HepG2 (cell line): ENCODE data around the gene DNAAF3. TPM values are rescaled to one million over a fixed set of nuclear protein-coding genes. Genes with fewer than 3 reads are reported as not detected.
A peak's percentile ranks its signal among the peaks of the same experiment; 100 is the strongest.

ENCODE experiments used
- CBX5 ChIP-seq: sonication (generic); formaldehyde crosslinking; IDR thresholded peaks from 2 replicates; pipeline ENCODE4 v1.4.0; 2020; ENCODE audit warnings: missing genetic modification reagents, borderline replicate concordance
- DBP ChIP-seq: sonication (generic); formaldehyde crosslinking; IDR thresholded peaks from 2 replicates; pipeline ENCODE4 v1.4.0; 2020; ENCODE audit warnings: missing genetic modification reagents; ENCODE audit errors: not compliant biosample characterization
- ETV5 ChIP-seq: IDR thresholded peaks from 2 replicates; pipeline ENCODE4 v1.6.1; 2018; ENCODE audit warnings: missing biosample characterization, missing genetic modification reagents, inconsistent platforms, borderline replicate concordance
- FOSL1 ChIP-seq: sonication (generic); formaldehyde crosslinking; IDR thresholded peaks from 2 replicates; pipeline ENCODE4 v1.9.0; 2021; ENCODE audit warnings: missing genetic modification reagents, borderline replicate concordance
- FOXA3 ChIP-seq: IDR thresholded peaks from 2 replicates; pipeline ENCODE4 v1.6.1; 2016; ENCODE audit warnings: missing genetic modification reagents, missing compliant biosample characterization
- GATAD2A ChIP-seq: IDR thresholded peaks from 2 replicates; pipeline ENCODE4 v1.6.1; 2016
- HNF1B ChIP-seq: sonication (generic); formaldehyde crosslinking; IDR thresholded peaks from 2 replicates; pipeline ENCODE4 v1.5.1; 2020; ENCODE audit warnings: mild to moderate bottlenecking, moderate library complexity, missing genetic modification reagents
- NFIB ChIP-seq: sonication (generic); formaldehyde crosslinking; IDR thresholded peaks from 2 replicates; pipeline ENCODE4 v1.9.0; 2021; ENCODE audit warnings: missing genetic modification reagents, mild to moderate bottlenecking, borderline replicate concordance
- SALL2 ChIP-seq: sonication (generic); formaldehyde crosslinking; IDR thresholded peaks from 2 replicates; pipeline ENCODE4 v1.8.1; 2023; ENCODE audit warnings: mild to moderate bottlenecking, missing genetic modification reagents, inconsistent platforms
- TAF1 ChIP-seq: sonication (generic); formaldehyde crosslinking; IDR thresholded peaks from 2 replicates; pipeline ENCODE4 v1.4.0; 2020; ENCODE audit warnings: missing genetic modification reagents
- ZNF260 ChIP-seq: sonication (generic); formaldehyde crosslinking; IDR thresholded peaks from 2 replicates; pipeline ENCODE4 v1.4.0; 2020; ENCODE audit warnings: missing genetic modification reagents, low read depth, mild to moderate bottlenecking, borderline replicate concordance
- ZNF337 ChIP-seq: sonication (generic); formaldehyde crosslinking; IDR thresholded peaks from 2 replicates; pipeline ENCODE4 v1.5.1; 2020; ENCODE audit warnings: missing genetic modification reagents, low read depth, mild to moderate bottlenecking, borderline replicate concordance
- ZNF776 ChIP-seq: sonication (generic); formaldehyde crosslinking; IDR thresholded peaks from 2 replicates; pipeline ENCODE4 v1.4.0; 2020; ENCODE audit warnings: mild to moderate bottlenecking, missing genetic modification reagents
- polyA plus RNA-seq, 8 experiments: library from polyadenylated mRNA; depleted of rRNA in 3 of 8; stranded (reverse) in 7 of 8; unstranded in 1 of 8; fragments of >200 nt; fragmentation: Illumina TruSeq in 4 of 8; extraction: Trizol in 4 of 8; gene quantifications; 2 replicates each; pipeline versions ENCODE4 v1.2.1 to v1.2.3, GENCODE V29; 2011 to 2016; ENCODE audit warnings: low read depth in 4 of 8, missing spikeins in 1 of 8, mixed read lengths in 1 of 8; ENCODE audit not compliant: insufficient read depth in 1 of 8
- total RNA-seq, 5 experiments: library from RNA; depleted of rRNA; stranded (reverse); fragments of >200 nt; fragmentation: Illumina TruSeq; extraction: Trizol; gene quantifications; 2 replicates each; pipeline ENCODE4 v1.2.3, GENCODE V29; 2016; ENCODE audit warnings: low read depth in 1 of 5
- TF ChIP-seq, protein P1 (sequence below), 2 experiments: sonication (generic) in 1 of 2; formaldehyde crosslinking in 1 of 2; IDR thresholded peaks; 2 replicates each; pipeline versions ENCODE4 v1.6.1 to v1.9.0; 2014 to 2022; ENCODE audit warnings: antibody characterized with exemption in 1 of 2, borderline replicate concordance in 1 of 2, inconsistent platforms in 1 of 2, low read depth in 1 of 2, missing genetic modification reagents in 1 of 2
- TF ChIP-seq, protein P2 (sequence below): sonication (generic); formaldehyde crosslinking; IDR thresholded peaks from 2 replicates; pipeline ENCODE4 v1.5.0; 2020; ENCODE audit warnings: mild to moderate bottlenecking, missing genetic modification reagents
- TF ChIP-seq, protein P3 (sequence below): IDR thresholded peaks from 2 replicates; pipeline ENCODE4 v1.6.1; 2016

Gene DNAAF3
- total and polyA plus RNA-seq, 2 of the 13 experiments (the other 11 are each of a cell fraction or from before 2014, with no cell fraction given) = 0.30 to 0.40 TPM

DNA sequence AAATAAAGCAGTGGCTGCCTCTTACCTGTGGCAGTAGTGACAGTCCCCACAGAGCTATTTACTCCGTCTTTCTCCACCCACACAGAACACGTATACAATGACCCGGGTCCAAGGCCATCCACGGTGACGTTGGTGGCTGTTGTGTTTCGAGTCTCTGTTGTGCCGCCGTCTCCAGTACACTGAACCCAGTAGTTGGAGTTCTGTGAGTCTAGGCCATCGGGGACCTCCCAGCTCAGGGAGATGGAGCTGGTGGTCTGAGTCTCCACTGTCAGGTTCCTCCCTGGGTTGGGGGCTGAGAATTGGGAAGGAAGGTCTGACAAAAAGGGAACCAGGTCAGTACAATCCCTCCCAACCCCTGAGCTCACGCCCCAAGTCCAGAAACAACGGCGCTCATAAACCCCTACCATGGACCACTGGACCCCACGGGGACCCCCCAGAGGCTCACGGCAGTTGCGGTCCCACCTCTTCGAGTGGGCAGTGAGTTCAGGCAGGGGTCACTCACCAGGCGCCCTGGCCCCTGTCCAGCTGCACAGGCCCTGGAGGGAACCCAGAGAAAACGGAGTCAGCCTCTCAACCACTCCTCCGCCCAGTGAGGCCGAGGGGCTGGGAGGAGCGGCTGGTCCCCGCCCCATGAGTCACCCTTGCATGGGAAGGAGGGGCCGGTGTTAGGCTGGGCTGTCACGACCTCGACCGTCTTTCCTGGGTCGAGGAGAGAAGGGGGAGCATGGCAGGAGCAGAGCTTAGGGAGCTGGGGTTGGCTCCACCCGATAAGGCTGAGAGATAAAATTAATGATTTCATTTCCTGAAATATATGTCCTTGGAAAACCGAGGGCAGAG, 40.5 kb upstream of the DNAAF3 start (continued):
- TF ChIP-seq, protein P1, sequence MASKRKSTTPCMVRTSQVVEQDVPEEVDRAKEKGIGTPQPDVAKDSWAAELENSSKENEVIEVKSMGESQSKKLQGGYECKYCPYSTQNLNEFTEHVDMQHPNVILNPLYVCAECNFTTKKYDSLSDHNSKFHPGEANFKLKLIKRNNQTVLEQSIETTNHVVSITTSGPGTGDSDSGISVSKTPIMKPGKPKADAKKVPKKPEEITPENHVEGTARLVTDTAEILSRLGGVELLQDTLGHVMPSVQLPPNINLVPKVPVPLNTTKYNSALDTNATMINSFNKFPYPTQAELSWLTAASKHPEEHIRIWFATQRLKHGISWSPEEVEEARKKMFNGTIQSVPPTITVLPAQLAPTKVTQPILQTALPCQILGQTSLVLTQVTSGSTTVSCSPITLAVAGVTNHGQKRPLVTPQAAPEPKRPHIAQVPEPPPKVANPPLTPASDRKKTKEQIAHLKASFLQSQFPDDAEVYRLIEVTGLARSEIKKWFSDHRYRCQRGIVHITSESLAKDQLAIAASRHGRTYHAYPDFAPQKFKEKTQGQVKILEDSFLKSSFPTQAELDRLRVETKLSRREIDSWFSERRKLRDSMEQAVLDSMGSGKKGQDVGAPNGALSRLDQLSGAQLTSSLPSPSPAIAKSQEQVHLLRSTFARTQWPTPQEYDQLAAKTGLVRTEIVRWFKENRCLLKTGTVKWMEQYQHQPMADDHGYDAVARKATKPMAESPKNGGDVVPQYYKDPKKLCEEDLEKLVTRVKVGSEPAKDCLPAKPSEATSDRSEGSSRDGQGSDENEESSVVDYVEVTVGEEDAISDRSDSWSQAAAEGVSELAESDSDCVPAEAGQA (IDR thresholded peaks at IDR 0.05; ENCODE audit: low read depth) = peak; percentile 14; the same call in 1 of the 2 replicates
- TF ChIP-seq, protein P1 (CRISPR knock-in tag; IDR thresholded peaks at IDR 0.05; ENCODE audit: borderline replicate concordance) = no peak
- TF ChIP-seq, protein P2, sequence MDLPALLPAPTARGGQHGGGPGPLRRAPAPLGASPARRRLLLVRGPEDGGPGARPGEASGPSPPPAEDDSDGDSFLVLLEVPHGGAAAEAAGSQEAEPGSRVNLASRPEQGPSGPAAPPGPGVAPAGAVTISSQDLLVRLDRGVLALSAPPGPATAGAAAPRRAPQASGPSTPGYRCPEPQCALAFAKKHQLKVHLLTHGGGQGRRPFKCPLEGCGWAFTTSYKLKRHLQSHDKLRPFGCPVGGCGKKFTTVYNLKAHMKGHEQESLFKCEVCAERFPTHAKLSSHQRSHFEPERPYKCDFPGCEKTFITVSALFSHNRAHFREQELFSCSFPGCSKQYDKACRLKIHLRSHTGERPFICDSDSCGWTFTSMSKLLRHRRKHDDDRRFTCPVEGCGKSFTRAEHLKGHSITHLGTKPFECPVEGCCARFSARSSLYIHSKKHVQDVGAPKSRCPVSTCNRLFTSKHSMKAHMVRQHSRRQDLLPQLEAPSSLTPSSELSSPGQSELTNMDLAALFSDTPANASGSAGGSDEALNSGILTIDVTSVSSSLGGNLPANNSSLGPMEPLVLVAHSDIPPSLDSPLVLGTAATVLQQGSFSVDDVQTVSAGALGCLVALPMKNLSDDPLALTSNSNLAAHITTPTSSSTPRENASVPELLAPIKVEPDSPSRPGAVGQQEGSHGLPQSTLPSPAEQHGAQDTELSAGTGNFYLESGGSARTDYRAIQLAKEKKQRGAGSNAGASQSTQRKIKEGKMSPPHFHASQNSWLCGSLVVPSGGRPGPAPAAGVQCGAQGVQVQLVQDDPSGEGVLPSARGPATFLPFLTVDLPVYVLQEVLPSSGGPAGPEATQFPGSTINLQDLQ (CRISPR knock-in tag) = no peak
- TF ChIP-seq ZNF260 (CRISPR knock-in tag) (no peak), ZNF337 (CRISPR knock-in tag) (peak; percentile 86; the same call in 1 of the 2 replicates), NFIB (CRISPR knock-in tag) (no peak), TAF1 (CRISPR knock-in tag) (peak; percentile 79; the same call in 1 of the 2 replicates), GATAD2A (CRISPR knock-in tag) (peak; percentile 70), ZNF776 (CRISPR knock-in tag) (peak; percentile 66; the same call in 1 of the 2 replicates), HNF1B (CRISPR knock-in tag) (peak; percentile 89), CBX5 (CRISPR knock-in tag) (no peak; the same call in 1 of the 2 replicates), FOSL1 (CRISPR knock-in tag) (peak; percentile 96), SALL2 (CRISPR knock-in tag) (peak; percentile 87; the same call in 1 of the 2 replicates), DBP (peak; percentile 55), FOXA3 (CRISPR knock-in tag) (peak; percentile 86), ETV5 (CRISPR knock-in tag) (peak; percentile 52; the same call in 1 of the 2 replicates)
- TF ChIP-seq, protein P3, sequence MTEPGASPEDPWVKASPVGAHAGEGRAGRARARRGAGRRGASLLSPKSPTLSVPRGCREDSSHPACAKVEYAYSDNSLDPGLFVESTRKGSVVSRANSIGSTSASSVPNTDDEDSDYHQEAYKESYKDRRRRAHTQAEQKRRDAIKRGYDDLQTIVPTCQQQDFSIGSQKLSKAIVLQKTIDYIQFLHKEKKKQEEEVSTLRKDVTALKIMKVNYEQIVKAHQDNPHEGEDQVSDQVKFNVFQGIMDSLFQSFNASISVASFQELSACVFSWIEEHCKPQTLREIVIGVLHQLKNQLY (CRISPR knock-in tag) = no peak
